Neutrophil (primary cell): ENCODE results near the gene NRG3.

Experiments used
- H3K27ac ChIP-seq: fragments of 200-600 bp; sonication (generic); 2 replicates; pipeline ENCODE4 v1.5.1; 2016; ENCODE audit warnings: mild to moderate bottlenecking, moderate library complexity
- H3K27me3 ChIP-seq: fragments of 200-600 bp; sonication (generic); 2 replicates; pipeline ENCODE4 v1.6.0; 2016; ENCODE audit warnings: mild to moderate bottlenecking
- H3K36me3 ChIP-seq: fragments of 200-600 bp; sonication (generic); 2 replicates; pipeline ENCODE4 v1.5.1; 2017
- H3K4me1 ChIP-seq, 2 experiments: fragments of 200-600 bp in 1 of 2; sonication (generic) in 1 of 2; 1 replicate in 1 of 2; 2 replicates in 1 of 2; pipeline versions ENCODE4 v1.5.1 to v1.6.1; 2013 to 2016; ENCODE audit warnings: low read depth in 1 of 2, low read length in 1 of 2, mild to moderate bottlenecking in 1 of 2, moderate library complexity in 1 of 2; ENCODE audit not compliant: control insufficient read depth in 1 of 2, insufficient read depth in 1 of 2
- H3K4me3 ChIP-seq, 2 experiments: fragments of 200-600 bp in 1 of 2; sonication (generic) in 1 of 2; 1 replicate in 1 of 2; 2 replicates in 1 of 2; pipeline ENCODE4 v1.5.1; 2013 to 2016; ENCODE audit warnings: low read depth in 1 of 2, low read length in 1 of 2, mild to moderate bottlenecking in 1 of 2, moderate library complexity in 1 of 2
- H3K9me3 ChIP-seq: fragments of 200-600 bp; sonication (generic); 2 replicates; pipeline ENCODE4 v1.5.1; 2016
- TF ChIP-seq, protein P1 (sequence below): fragments of 200-600 bp; sonication (generic); IDR thresholded peaks from 2 replicates; pipeline ENCODE4 v1.5.1; 2016; ENCODE audit warnings: antibody characterized with exemption

The NRG3 gene

GRCh38 chr10:81875467-81876252 lies 666 bp downstream of the NRG3 start:
- Histone ChIP-seq H3K9me3 (no peaks in the 10 kb centered on the region), H3K27ac (no peak overlapping the region), H3K36me3 (no peaks in the 10 kb centered on the region), H3K4me1 (no peaks in the 10 kb centered on the region), H3K4me3 (no peak overlapping the region), H3K27me3 (peaks cover 84% of the 10 kb centered on the region)
- TF ChIP-seq, protein P1, sequence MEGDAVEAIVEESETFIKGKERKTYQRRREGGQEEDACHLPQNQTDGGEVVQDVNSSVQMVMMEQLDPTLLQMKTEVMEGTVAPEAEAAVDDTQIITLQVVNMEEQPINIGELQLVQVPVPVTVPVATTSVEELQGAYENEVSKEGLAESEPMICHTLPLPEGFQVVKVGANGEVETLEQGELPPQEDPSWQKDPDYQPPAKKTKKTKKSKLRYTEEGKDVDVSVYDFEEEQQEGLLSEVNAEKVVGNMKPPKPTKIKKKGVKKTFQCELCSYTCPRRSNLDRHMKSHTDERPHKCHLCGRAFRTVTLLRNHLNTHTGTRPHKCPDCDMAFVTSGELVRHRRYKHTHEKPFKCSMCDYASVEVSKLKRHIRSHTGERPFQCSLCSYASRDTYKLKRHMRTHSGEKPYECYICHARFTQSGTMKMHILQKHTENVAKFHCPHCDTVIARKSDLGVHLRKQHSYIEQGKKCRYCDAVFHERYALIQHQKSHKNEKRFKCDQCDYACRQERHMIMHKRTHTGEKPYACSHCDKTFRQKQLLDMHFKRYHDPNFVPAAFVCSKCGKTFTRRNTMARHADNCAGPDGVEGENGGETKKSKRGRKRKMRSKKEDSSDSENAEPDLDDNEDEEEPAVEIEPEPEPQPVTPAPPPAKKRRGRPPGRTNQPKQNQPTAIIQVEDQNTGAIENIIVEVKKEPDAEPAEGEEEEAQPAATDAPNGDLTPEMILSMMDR, result no peak

DNA sequence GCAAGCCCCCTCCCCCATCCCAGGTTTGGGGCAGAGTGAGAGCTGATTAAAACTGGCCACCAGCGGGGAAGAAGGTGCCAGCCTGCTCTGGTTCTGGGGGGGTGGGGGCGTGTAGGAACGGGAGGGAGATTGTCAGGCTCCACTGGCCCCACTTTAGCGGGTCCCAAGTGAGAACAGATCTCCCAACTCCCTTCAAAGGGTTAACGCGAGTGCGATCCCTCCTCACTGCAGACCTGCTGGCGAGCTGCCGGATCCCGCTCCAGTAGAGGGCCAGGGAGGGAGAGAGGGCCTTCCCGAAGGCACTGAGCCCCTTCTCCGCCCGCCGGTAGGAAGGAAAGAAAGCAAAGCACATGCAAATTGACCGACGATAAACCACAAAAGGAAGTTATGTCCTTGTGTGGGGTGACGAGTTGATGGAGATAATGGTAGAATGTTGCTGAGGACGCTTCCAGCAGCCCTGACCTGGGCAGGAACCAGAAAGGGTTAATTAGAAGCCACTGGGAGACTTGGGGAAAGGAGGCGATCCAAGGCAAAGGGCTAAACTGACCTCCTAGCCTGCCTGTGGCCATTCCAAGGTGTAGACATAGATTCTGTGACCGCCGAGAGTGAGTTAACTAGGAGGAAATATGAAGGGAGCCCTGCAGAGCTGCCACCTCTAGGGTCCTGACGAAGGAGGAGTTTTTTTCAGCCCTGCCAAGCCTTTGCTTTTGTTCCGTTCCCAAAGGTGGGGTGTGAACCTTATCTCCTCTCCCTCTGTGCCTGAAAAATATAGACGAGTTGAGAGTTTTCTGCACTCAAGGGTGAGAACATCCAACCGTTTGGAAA lies 1.5 kb downstream of the NRG3 start:
- TF ChIP-seq, protein P1, result no peak
- no peaks in the 10 kb centered on the region for H3K4me1 ChIP-seq
- H3K27me3 ChIP-seq, result peaks cover 77% of the 10 kb centered on the region
- H3K4me3 ChIP-seq, result no peak overlapping the region
- no peak overlapping the region for H3K27ac ChIP-seq
- no peaks in the 10 kb centered on the region for H3K36me3 ChIP-seq
- no peaks in the 10 kb centered on the region for H3K9me3 ChIP-seq

DNA sequence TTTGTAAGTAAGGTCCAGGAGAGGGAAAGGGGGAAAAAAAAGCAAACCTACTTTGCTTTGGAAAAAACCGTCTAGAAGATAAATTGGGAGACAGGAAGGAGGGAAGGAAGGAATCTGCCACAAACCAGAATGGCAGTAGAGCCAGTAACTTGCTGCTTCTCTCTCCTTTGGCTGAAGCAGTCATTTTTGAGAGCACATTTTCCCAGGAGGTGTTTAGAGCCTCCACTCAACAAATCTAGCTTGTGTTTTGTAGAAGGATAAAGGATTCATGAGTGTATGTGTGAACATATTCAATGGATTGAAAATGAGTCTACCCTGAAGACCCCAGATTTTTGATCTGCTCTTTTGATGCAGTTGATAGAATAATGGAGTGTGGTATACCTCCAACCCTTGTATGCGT lies 2.6 kb downstream of the NRG3 start:
- peaks cover 66% of the 10 kb centered on the region for H3K27me3 ChIP-seq
- no peaks in the 10 kb centered on the region for H3K9me3 ChIP-seq
- TF ChIP-seq, protein P1, result no peak
- H3K36me3 ChIP-seq, result no peaks in the 10 kb centered on the region
- H3K4me3 ChIP-seq, result no peak overlapping the region
- no peak overlapping the region for H3K27ac ChIP-seq
- no peaks in the 10 kb centered on the region for H3K4me1 ChIP-seq

DNA sequence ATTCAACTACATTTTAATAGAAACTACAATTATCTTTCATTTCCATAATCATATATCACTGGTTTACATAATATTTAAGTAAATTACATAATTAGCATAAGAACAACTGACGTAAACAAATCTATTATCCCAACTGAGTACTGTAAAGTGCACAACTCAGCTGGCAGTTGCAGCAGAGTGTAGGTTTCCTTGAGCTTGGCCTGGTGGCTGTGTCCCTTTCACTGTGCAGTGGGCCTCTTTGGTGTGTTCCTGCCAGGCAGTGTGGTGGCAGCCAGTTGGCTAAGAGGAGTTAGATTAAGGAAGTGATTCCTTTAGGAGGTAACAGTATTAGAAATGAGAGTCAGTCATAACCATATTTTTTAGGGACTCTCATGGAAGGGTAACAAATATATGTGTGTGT lies 7.0 kb downstream of the NRG3 start:
- Histone ChIP-seq H3K4me3 (no peak overlapping the region), H3K27me3 (peaks cover 24% of the 10 kb centered on the region), H3K27ac (no peak overlapping the region), H3K4me1 (no peaks in the 10 kb centered on the region), H3K36me3 (no peaks in the 10 kb centered on the region), H3K9me3 (no peaks in the 10 kb centered on the region)
- TF ChIP-seq, protein P1, result no peak

GRCh38 chr10:81884856-81885255 lies 9.9 kb downstream of the NRG3 start:
- Histone ChIP-seq H3K27ac (no peak overlapping the region), H3K9me3 (no peaks in the 10 kb centered on the region), H3K4me1 (no peaks in the 10 kb centered on the region), H3K4me3 (no peak overlapping the region), H3K36me3 (no peaks in the 10 kb centered on the region), H3K27me3 (no peaks in the 10 kb centered on the region)
- TF ChIP-seq, protein P1, result no peak
